GM19395 (cell line): Measurements from ENCODE around the gene ZIC2.

Source experiments
- ATAC-seq: cut with Tn5 transposase; IDR thresholded peaks from one replicate; pipeline ENCODE4 v1.9.1; 2021; ENCODE audit warnings: mild to moderate bottlenecking, moderate library complexity; ENCODE audit not compliant: unreplicated experiment

Gene ZIC2

DNA sequence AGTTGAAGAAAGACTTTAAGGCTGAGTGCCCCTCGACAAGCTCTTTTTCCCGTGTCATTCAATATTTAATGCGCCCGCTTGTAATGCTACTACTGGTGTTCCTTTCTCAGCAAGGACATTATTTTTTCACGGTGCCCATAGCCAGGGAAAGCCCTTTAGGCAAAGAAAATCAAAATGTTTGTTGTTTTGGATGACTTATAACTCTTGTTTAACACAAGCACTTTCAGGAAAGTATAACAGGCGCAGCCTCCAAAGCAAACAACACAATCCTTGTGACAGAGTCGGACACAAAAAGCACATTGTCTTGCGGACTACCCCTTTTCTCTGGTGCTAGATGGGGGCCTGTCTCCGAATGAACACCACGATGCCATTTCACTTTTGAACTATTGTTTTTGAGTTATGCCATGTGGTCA lies 22.5 kb upstream of the ZIC2 start:
- no peak for ATAC-seq

GRCh38 chr13:99959540-99960230 lies 21.9 kb upstream of the ZIC2 start:
- ATAC-seq = no peak

GRCh38 chr13:99960663-99961311 lies 20.8 kb upstream of the ZIC2 start:
- no peak for ATAC-seq

- no peak for ATAC-seq
Observed at GRCh38 chr13:99961636-99962035, 19.9 kb upstream of the ZIC2 start.

GRCh38 chr13:99962242-99962641 lies 19.3 kb upstream of the ZIC2 start:
- no peak for ATAC-seq

DNA sequence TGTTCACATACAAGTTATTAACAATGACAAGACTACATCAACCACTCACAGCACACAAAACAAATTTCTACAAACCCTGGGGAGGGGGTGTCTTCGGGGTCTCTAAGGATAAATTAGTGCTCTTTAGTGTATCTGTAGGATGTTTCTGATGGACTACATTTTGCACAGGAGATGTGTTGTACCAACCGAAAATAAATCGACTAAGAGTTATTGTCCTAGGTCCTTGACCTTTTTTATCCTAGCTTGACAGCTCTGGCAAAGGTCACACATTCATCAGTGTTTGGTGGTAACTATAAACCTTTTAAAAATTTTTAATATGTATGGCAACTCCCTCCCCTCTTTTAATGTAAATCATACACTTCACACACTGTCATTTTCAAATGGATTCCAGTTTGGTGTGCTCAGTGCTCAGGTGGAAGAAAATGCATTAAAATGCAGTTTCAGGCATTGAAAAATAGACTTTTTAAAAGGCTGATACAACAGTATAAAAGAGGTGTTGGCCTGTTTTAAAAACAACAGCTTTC lies 17.7 kb upstream of the ZIC2 start:
- ATAC-seq = no peak

- no peak for ATAC-seq
Observed at GRCh38 chr13:99965329-99966000, 16.1 kb upstream of the ZIC2 start.

- no peak for ATAC-seq
Observed at GRCh38 chr13:99966064-99966805, 15.3 kb upstream of the ZIC2 start.

DNA sequence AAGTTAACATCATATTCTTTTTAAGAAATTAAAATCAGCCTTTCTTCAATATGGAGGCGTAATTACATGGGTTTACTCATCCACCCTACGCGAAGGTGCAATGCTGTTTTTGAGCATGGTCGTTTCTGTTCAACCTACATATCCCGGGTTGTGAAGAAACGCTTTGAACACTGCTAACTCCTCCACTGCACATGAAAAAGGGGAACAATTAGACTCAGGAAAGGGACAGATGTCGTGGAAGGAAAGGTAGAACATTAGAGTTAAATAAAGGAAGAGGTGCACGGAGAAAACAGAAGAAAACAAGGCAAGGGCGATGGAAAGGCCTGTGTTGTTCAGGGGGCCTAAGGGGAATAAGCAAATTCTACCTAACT lies 14.1 kb upstream of the ZIC2 start:
- ATAC-seq = no peak

- ATAC-seq = no peak
Observed at GRCh38 chr13:99967869-99968520, 13.6 kb upstream of the ZIC2 start.

DNA sequence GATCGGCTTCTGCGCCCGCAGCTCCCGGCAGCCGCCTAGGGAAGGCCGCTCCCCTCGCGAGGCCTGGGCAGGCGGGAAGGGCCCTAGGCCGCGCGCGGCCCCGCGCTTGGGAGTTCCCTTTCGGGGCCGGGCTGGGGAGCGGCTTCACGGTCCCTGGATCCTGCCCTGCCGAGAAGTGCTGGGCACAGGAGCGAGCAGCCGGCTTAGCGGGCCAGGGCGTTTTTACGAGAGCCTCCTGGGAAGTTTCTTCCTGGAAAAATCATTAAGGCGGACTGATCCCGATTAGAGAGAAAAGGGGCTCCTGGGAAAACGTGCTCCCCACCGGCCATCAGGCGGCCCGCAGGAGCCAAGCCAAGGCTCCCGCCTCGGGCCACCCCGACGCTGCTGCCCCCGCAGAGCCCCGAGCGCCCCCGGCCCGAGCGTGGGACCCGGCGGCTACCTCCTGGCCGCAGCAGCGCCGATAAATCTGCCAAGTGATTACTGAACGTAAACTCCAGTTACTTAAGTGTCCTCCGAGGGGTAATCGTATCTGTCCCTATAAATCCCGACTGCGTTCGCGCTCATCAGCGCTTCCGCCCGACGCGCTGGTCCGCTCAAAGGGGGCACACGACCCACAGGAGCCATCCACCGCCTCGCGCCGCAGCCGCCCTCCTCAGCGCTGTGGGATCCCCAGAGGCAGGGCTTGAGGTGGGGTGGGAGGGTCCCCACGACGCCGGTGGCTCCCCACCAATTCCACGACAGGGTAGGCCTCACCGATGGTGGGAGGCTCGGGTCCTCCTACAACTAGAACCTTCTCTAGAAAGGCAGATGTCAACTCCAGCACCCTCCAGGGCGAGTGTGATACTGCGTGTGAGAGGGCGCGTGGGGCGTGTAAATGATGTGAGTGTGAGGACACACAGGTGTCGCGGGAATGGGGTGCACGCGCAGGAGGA lies 12.8 kb upstream of the ZIC2 start:
- ATAC-seq = no peak

- no peak for ATAC-seq
Observed at GRCh38 chr13:99969453-99969918, 12.1 kb upstream of the ZIC2 start.

GRCh38 chr13:99969919-99970650 lies 11.5 kb upstream of the ZIC2 start:
- no peak for ATAC-seq

GRCh38 chr13:99970651-99971575 lies 10.7 kb upstream of the ZIC2 start:
- ATAC-seq = no peak

GRCh38 chr13:99971576-99972189 lies 9.9 kb upstream of the ZIC2 start, which contains the start of gene ZIC5:
ZIC5 (minus strand) TSS chr13:99971767; CDS start chr13:99971603, 164 bp downstream.
- no peak for ATAC-seq

GRCh38 chr13:99972190-99972731 lies 9.3 kb upstream of the ZIC2 start:
- ATAC-seq = no peak
